NCI-H510A (cell line): Measurements from ENCODE around the gene TMPRSS2.

Experiments used
- DNase-seq: peaks from one replicate; lab custom pipeline; 2025; lab: John Stamatoyannopoulos, UW

Gene TMPRSS2

DNA sequence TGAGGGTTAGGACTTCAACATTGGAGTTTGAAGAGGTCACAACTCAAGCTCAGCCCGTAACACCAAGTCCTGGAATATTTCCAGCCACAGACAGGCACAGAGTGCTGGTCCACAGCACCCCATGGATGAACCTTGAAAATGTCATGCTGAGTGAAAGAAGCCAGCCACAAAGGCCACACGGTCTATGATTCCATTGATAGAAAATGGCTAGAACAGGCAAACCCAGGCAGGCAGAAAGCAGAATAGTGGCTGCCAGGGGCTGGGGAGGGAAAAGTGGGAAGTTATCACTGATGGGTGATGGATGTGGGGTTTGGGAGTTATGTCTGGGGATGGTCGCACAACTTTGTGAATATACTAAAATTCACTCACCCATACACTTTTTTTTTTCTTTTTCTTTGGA, 60.6 kb downstream of the TMPRSS2 start:
- DNase-seq: no peak

- no peak for DNase-seq
These were observed 61.4 kb downstream of the TMPRSS2 start for GRCh38 chr21:41446586-41446985.

DNA sequence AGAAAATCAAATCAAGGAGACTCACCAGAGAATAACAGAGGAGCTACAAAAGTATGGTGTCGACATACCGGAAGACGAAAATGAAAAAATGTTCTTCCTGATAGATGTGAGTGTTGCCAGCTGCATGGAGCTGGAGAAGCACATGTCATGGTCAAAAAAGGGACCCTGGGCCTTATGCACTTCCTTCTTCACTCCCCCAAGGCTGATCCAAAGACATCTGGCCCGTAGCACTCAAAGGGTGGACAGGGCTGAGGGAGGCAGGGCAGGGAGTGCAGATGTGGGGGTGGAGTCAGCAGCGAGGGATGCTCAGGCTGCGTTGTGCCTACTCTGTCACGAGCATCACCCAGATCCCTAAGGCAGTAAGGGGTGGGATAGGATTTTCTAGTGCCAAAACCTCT, 62.5 kb downstream of the TMPRSS2 start:
- DNase-seq: no peak

DNA sequence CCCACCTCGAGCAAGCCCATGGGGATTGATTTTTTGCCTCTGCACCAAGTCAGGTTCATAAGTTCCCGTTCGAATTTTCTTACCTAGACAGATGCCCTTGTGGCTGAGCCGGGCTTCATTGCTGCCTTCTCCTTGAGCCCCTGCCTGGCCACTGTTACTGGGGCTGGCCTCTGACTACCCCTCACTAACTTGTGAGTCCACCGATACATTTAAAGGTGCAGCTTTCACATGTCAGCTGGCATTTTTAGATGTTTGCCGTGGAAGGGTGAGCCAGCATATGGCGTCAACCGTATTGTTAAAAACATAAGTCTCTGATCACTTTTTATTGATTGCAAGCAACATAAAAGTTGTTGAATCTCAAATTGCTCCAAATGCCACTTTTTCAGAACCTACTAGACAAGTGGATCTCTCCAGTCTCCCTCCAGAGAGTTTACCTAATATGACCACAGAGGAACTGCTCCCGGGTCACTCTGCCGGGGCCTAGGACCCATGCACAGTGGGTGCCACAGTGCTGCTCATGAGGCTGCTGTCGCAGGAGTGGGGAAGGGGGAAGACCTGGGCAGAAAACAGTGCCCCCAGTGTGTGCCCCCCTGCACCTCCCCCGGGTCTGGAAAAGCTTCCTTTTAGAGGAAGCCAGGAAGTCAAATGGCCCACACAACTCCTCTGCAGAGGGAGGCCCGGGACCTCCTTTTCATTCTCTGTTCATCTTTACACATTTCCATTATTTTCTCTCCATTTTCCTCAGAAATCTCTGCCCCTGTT, 63.1 kb downstream of the TMPRSS2 start:
- DNase-seq: no peak

DNA sequence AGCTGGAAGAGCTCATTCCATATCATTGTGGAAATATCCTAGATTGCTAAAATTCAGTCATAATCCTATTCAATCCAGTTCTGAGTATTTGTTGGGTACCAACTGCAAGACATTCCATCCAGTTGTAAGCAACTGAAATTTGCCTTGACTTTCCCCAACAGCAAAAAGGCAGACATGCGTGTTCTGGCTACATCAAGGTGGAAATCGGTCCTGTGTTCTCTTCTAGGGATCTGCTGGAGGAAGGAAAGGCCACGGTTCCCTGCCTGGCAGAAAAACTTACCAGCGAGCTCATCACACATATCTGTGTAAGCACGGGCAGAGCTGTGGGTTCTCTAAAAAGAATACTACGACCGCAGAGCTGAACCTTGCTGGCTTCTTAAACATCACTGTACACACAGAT, 64.4 kb downstream of the TMPRSS2 start:
- no peak for DNase-seq

DNA sequence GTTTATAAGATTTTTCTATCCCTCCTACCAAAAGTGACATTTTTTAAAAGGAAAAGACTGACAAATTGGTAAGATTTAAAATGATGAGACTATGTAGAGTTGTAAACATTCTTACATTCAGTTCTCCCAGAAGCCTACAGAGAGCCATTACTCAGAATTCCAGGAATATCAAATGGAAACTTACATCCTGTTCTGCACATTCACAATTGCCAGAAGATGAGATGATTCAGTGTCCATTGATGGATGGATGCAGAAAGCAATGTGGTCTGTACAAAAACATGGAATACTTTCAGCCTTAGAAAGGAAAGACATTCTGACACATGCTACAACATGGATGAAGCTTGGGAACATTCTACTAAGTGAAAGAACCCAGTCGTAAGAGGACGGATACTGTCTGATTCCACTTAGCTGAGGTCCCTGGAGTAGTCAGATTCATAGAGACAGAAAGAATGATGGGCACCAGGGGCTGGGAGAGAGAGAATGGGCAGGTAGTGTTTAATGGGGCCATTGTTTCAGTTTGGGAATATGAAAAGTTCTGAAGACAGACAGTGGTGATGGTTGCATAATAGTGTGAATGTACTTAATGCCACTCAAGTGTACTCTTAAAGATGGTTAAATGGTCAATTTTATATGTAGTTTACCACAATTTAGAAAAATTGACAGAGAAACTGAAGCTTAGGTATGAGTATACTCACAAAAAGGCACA, 65.3 kb downstream of the TMPRSS2 start:
- no peak for DNase-seq

DNA sequence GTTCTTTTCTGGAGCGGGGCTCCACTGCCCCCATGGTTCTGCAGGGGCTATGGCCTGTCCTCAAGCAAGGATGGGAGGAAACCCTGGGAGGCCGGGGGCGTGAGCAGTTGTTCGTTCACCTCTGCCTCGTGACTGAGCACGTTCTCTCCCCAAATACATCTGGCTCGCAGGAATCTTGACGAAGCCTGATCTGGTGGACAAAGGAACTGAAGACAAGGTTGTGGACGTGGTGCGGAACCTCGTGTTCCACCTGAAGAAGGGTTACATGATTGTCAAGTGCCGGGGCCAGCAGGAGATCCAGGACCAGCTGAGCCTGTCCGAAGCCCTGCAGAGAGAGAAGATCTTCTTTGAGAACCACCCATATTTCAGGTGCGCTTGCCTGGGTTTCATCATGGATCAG, 66.4 kb downstream of the TMPRSS2 start:
- DNase-seq: no peak

- no peak for DNase-seq
These were observed 68.7 kb downstream of the TMPRSS2 start for GRCh38 chr21:41439248-41439647.

DNA sequence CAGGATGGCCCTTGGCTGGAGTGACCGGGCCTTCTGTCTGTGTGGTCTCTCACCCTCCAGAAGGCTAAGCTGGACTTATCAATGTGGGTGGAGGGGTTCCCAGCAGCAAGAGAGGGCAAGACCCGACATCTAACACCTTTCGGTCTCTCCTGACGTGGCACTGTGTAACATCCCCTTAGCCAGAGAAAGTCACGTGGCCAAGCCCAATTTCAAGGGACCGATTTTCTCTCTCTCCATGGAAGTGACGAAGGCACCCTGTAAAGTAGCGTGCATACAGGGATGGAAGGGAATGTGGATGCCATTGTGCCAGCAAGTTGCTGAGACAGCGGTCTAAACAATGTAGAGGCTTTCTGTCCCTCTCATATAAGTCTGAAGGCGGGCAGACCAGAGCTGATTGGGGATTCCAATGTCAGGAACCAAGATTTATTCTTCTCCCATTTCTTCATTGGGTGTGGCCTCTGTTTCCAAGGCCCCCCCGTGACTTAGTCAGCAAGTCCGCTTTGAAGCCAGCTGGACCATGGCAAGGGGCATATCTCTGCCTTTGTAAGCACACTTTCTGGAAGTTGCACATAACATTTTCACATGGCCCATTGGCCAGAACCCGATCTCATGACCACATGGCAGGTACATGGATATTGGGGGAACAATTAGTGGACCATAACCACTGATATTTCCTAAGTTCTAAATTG, 69.4 kb downstream of the TMPRSS2 start:
- DNase-seq: no peak

DNA sequence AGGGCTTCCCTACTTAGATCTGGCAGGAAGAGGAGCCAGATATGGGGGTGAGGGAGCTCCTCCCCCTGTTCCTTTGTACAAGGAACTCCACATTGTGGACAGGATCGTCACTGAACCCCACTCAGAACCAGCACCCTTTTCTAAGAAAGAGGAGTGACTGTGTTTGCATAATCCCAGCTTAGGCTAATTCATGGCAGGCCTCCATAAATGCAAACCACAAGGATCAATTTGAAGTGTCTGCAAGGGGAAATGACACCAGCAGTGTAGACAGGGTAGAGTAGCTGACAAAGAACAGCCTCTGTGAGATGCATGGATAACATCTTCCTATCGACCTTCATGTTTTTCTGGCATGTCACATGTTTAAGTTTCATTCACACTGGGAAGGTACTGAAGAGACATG, 70.2 kb downstream of the TMPRSS2 start:
- DNase-seq: no peak

DNA sequence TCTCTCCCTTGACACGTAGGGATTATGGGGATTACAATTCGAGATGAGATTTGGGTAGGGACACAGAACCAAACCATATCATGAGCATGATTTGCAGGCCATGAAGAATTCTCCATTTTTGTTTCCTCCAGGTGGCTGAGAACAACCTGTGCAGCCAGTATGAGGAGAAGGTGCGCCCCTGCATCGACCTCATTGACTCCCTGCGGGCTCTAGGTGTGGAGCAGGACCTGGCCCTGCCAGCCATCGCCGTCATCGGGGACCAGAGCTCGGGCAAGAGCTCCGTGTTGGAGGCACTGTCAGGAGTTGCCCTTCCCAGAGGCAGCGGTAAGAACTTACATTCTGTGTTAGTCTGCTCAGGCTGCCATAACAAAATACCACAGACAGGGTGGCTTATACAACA, 72.3 kb downstream of the TMPRSS2 start:
- DNase-seq: no peak

GRCh38 chr21:41433566-41433965, 74.4 kb downstream of the TMPRSS2 start:
- DNase-seq: no peak

DNA sequence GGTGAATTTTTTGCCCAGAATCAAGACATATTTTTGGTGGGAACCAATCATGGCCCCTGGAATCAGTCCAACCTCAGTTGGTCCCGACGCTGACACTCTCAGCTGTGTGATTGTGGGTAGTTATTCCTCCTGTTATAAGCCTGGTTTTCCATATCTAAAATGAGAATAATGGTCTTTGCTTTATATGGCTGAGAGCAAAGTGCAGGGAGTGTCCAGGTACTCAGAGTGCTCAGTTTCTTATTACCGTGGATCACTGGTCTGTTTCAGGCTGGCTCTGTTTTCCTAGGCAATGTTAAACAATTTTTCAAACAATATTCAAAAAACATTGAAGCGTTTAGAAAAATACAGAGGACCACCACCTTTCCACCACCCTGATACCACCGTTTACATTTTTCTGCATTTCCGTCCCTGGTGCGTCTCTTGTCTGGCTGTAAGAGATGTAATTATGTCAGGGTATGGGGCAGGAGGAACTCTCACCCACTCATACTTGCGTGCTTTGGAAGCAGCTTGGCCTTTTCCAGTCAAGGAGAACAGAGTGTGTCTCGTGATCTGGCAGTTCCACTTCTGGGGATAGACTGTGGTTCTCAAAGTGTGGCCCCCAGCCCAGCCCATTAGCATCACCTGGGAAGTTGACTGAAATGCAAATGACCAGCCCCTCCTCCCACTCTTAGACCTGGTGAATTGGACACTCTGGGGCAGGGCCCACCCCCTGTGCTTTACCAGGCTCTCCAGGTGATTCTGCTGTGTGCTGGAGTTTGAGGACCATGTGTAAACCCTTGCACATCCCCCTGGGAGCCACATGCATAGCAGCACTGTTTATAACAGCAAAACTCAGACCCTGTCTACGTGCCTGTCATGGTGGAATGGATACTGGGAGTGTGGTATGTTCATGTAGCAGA, 75.1 kb downstream of the TMPRSS2 start:
- no peak for DNase-seq

DNA sequence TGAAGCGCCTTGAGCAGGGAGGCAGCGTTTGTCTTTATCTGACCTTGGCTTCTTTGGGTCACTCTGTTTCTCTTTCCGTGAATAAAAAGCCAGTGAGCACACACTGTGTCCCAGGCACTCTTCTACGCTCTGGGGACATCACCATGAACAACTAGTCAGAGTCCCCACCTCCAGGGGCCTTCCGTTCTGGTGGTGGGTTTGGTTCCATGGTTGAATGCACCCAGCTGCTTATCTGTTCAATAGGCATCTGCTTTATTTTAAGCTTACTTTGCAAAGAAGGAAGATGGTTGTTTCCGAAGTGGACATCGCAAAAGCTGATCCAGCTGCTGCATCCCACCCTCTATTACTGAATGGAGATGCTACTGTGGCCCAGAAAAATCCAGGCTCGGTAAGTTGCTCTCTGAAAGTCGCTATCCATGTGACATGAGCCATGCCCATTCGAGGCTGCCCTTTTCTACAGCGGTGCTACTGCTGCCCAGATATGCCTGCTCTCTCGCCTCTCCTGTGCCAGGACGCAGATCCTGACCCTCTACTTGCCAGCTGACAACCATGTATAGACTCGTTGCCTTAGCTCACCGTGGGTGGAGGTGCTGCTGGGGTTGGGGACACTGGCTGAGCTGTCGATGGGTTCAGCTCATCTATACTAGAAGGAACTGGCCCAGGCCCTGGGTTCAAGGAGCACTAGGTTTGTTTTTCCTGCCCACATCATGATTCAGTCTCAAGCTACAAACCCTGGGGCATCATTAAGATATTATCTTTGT, 76.0 kb downstream of the TMPRSS2 start:
- no peak for DNase-seq

- DNase-seq: no peak
These were observed 78.0 kb downstream of the TMPRSS2 start for GRCh38 chr21:41429925-41430491.

GRCh38 chr21:41429305-41429704, 78.7 kb downstream of the TMPRSS2 start:
- DNase-seq: no peak

DNA sequence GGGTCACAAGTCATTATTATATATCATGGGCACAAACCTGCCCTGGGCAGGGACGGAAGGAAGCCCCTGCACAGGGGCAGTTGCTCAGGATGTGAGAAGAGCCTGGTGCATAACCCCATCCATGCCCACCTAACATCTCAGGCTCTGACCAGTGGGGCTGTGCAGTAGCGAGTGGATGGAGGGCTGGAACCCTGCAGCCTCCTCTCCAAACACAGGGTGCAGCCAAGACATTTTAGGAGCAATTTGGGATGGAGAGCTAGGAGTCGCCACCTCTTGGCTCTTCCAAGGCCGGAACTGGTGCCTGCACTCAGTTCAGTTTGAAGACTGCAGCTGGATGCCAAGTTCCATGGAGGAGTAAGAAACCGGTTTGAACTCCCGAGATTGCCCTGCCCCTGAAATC, 79.1 kb downstream of the TMPRSS2 start:
- DNase-seq: no peak

- no peak for DNase-seq
These were observed 79.6 kb downstream of the TMPRSS2 start for GRCh38 chr21:41428311-41428710.

DNA sequence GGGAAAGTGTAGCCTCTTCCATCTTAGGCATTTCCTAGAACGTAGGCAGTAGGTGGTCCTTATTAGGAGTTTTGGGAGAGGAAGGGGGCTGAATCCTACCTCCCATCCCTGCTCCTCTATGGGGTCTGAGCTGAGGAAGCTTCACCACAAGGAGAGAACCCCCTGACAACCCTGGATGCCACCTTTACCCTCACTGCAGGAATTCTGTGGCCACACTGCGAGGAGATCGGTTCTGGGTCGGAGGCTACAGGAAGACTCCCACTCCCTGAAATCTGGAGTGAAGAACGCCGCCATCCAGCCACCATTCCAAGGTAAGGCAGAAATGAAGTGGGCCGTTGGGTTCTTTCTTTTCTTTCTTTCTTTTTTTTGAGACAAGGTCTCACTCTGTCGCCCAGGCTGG, 80.4 kb downstream of the TMPRSS2 start:
- no peak for DNase-seq

GRCh38 chr21:41426676-41427404, 81.1 kb downstream of the TMPRSS2 start:
- no peak for DNase-seq
